ENCODE data around the gene ANGPTL2.

- TF ChIP-seq CTCF (IDR thresholded peaks at IDR 0.05; ENCODE audit: low read depth, low read length): no peak
- no peak for TF ChIP-seq EZH2phosphoT487 (IDR thresholded peaks at IDR 0.05; ENCODE audit: low read depth)
Measured at GRCh38 chr9:127149010-127149409, 26.6 kb upstream of the ANGPTL2 start.
